ENCODE data around the gene ATG10.
"Not testable (repeated sequence)": the region's sequence is repeated elsewhere in the genome, so short reads cannot be mapped to it uniquely, and the experiment has no call there.

ATG10 gene

DNA sequence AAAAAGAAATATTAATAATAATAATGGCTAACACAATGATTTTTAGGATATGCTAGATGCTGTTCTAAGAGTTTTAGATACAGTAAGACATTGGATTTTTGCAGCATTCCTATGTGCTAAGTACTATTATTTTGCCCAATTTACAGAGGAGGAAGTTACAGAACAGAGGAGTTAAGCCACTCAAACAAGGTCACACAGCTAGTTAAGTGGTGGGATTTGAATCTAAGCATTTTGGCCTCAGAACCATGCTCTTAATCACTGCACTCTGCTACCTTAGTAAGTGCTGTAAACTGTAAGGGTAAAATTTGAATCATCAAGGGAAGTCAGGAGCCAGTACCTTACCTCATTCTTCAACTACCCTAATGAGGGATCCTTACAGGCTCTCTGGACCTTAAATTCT lies 280.9 kb downstream of the ATG10 start:
- Histone ChIP-seq H3K36me3 (ENCODE audit: insufficient read depth, low read length) (no peaks in the 10 kb centered on the region), H3K4me3 (ENCODE audit: low read length) (no peak overlapping the region), H3K4me2 (ENCODE audit: low read length) (no peak overlapping the region), H3K9ac (ENCODE audit: low read depth, low read length) (no peak overlapping the region), H3K4me1 (ENCODE audit: control insufficient read depth, insufficient read depth, low read length) (no peaks in the 10 kb centered on the region), H3K27me3 (ENCODE audit: control insufficient read depth, insufficient read depth, low read length) (no peaks in the 10 kb centered on the region), H3K9me3 (replicated peaks; ENCODE audit: low read length) (no peaks in the 10 kb centered on the region)

DNA sequence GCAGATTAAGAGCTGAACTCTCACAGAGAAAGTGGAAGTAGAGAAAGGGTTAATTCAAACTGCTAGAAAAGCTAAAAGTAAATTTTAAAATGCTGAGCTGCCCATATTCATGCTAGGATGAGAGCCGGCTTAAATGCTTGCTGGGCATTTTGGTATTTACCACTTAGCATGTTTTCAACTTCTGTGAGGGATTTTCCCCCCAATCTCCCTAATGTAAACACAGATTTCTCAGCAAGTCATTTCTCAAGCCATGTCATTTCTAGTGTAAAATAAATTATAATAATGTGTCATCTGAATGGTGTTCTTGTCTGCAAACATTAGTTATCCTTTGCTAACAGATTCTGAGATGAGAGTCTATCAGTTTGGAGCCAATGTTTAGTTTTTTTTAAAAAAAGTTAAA lies 284.0 kb downstream of the ATG10 start:
- Histone ChIP-seq H3K9me3 (replicated peaks; ENCODE audit: low read length) (no peaks in the 10 kb centered on the region), H3K4me2 (ENCODE audit: low read length) (no peak overlapping the region), H3K27me3 (ENCODE audit: control insufficient read depth, insufficient read depth, low read length) (no peaks in the 10 kb centered on the region), H3K9ac (ENCODE audit: low read depth, low read length) (no peak overlapping the region), H3K36me3 (ENCODE audit: insufficient read depth, low read length) (no peaks in the 10 kb centered on the region), H3K4me1 (ENCODE audit: control insufficient read depth, insufficient read depth, low read length) (no peaks in the 10 kb centered on the region), H3K4me3 (ENCODE audit: low read length) (no peak overlapping the region)

DNA sequence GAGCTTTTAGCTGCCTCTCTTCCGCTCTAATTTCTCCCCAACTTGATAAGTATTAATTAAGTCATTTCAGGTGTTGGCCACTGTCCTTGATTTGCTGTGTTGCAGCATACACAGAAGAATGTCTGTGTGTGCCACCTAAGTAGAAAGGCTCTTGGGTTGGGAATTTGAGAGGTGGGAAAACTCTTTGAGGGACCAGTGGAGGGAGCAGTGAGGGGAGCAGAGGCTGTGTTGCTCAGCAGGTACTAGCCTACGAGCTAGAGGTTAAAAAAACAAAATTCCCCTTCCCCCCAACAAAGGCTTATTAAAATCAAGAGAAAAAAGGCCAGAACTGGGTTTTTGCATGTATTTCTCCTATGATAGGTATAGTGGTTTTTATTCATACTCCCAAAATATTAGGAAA lies 285.4 kb downstream of the ATG10 start:
- Histone ChIP-seq H3K27me3 (ENCODE audit: control insufficient read depth, insufficient read depth, low read length) (no peaks in the 10 kb centered on the region), H3K4me3 (ENCODE audit: low read length) (no peak overlapping the region), H3K4me1 (ENCODE audit: control insufficient read depth, insufficient read depth, low read length) (no peaks in the 10 kb centered on the region), H3K36me3 (ENCODE audit: insufficient read depth, low read length) (no peaks in the 10 kb centered on the region), H3K4me2 (ENCODE audit: low read length) (no peak overlapping the region), H3K9me3 (replicated peaks; ENCODE audit: low read length) (no peaks in the 10 kb centered on the region), H3K9ac (ENCODE audit: low read depth, low read length) (no peak overlapping the region)

DNA sequence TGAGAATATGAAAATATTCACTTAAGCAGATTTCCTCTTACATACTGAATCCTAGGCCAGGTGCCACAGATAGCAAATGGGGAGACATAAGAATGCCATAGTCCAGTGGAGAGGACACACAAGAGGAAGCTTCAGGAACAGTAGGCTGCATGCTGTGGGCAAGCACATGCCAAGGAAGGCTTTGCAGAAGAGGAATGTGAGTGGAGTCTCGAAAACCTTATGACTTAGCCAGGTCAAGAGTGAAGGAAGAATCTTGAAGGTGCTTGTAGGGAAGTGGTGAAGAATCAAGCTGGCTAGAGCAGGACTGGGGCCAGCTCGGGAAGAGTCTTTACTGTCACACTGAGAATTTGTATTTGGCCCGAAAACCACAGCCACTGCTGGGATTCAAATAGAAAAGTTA lies 285.9 kb downstream of the ATG10 start:
- no peaks in the 10 kb centered on the region for H3K36me3 ChIP-seq (ENCODE audit: insufficient read depth, low read length)
- H3K4me2 ChIP-seq (ENCODE audit: low read length), result no peak overlapping the region
- no peak overlapping the region for H3K4me3 ChIP-seq (ENCODE audit: low read length)
- H3K9me3 ChIP-seq (replicated peaks; ENCODE audit: low read length), result no peaks in the 10 kb centered on the region
- H3K27me3 ChIP-seq (ENCODE audit: control insufficient read depth, insufficient read depth, low read length), result no peaks in the 10 kb centered on the region
- no peak overlapping the region for H3K9ac ChIP-seq (ENCODE audit: low read depth, low read length)
- H3K4me1 ChIP-seq (ENCODE audit: control insufficient read depth, insufficient read depth, low read length), result no peaks in the 10 kb centered on the region

DNA sequence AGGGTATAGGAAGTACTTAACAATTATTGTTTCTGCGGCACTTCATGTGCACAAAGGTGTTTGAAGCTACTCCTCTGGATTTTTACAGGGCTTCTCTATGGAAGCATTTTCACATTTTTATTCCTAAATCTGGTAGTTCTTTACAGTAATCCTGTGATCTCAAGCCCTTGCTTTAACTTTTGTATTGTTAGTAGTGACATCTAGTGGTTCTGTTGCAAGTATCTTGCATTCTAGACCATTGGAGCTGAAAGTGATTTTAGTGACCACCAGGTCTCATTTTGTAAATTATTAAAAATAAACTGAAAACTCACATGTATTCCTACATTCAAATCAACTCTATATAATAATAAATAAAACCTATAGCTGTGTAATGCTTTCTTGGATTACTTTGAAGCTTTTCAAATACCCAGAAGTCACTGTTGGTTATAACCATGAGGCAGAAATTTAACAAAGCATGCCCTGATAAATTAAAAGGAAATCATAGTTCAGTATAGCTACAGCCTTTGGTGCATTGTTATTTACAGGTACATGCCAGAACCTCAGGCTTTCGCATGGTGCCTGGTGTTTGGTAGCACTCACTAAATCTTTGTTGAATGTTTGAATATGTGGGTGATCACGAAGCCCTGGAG lies 287.5 kb downstream of the ATG10 start:
- Histone ChIP-seq H3K36me3 (ENCODE audit: insufficient read depth, low read length) (no peaks in the 10 kb centered on the region), H3K4me2 (ENCODE audit: low read length) (no peak overlapping the region), H3K4me3 (ENCODE audit: low read length) (no peak overlapping the region), H3K9ac (ENCODE audit: low read depth, low read length) (no peak overlapping the region), H3K9me3 (replicated peaks; ENCODE audit: low read length) (no peaks in the 10 kb centered on the region), H3K4me1 (ENCODE audit: control insufficient read depth, insufficient read depth, low read length) (no peaks in the 10 kb centered on the region), H3K27me3 (ENCODE audit: control insufficient read depth, insufficient read depth, low read length) (no peaks in the 10 kb centered on the region)

DNA sequence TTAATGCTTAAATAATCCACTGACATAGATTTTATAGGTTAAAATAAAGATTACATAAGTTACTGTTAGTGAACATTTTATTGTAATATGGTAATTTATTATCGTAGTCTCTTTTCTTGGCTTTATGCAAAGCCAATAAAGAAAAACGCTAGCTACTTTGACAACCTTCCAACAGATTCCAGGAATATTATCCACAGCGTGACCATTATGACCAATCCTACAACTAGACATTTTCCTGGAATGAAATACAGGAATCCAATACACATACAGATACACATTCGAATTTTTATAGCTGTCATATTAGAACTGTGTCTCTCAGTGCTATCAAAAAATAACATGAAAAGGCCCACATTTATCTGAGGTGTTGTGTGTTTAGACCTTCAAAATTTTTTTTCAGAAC lies 293.2 kb downstream of the ATG10 start:
- Histone ChIP-seq H3K4me1 (ENCODE audit: control insufficient read depth, insufficient read depth, low read length) (peaks cover 9% of the 10 kb centered on the region), H3K4me2 (ENCODE audit: low read length) (no peak overlapping the region), H3K9ac (ENCODE audit: low read depth, low read length) (no peak overlapping the region), H3K36me3 (ENCODE audit: insufficient read depth, low read length) (peaks cover 12% of the 10 kb centered on the region), H3K27me3 (ENCODE audit: control insufficient read depth, insufficient read depth, low read length) (no peaks in the 10 kb centered on the region), H3K9me3 (replicated peaks; ENCODE audit: low read length) (no peaks in the 10 kb centered on the region), H3K4me3 (ENCODE audit: low read length) (no peak overlapping the region)

DNA sequence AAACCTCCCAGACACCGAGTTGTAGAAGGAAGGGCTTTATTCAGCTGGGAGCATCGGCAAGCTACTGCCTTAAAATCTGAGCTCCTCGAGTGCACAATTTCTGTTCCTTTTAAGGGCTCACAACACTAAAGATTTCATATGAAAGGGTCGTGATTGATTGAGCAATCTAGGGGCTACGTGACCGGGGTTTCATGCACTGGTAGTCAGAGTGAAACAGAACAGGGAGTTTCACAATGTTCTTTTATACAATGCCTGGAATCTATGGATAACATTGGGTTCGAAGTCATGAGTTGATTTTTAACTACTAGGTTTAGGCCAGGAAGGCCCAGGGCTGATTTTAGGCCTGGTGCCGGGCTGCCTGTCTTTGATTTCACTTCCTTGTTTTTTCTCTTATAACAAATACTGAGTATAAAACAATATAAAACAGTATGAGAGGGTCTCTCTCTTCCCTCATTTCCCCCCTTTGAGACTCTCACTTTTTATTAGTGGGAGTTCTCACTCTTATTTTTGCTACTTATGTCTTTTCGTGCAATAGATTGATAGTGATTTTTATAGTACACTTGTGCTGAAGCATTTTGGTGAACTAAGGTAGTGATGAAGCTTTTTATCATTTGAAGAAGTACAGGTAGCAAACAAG lies 295.6 kb downstream of the ATG10 start:
- not testable (repeated sequence) for H3K9ac ChIP-seq (ENCODE audit: low read depth, low read length); H3K9me3 ChIP-seq (replicated peaks; ENCODE audit: low read length); H3K4me3 ChIP-seq (ENCODE audit: low read length); H3K27me3 ChIP-seq (ENCODE audit: control insufficient read depth, insufficient read depth, low read length); H3K4me1 ChIP-seq (ENCODE audit: control insufficient read depth, insufficient read depth, low read length); H3K4me2 ChIP-seq (ENCODE audit: low read length)
- peaks cover 12% of the 10 kb centered on the region for H3K36me3 ChIP-seq (ENCODE audit: insufficient read depth, low read length)

DNA sequence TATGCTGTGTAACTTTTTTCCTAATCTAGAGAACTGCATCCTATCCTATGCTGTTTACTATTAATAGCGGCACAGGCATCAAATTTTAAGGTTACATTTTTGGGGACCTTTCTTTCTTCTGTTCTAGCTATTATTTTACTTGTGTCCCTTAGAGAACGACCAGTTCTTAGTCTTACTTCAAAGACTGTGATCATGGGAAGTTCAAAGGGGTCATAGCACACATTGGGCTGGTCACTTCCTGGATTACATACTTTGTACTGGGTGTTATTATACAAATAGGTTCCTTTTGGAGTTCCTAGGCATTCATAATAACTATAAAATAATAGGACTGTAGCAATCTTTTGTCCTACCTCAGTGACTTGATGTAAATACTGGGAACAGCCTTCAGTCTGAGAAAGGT lies 297.5 kb downstream of the ATG10 start:
- H3K27me3 ChIP-seq (ENCODE audit: control insufficient read depth, insufficient read depth, low read length); H3K9ac ChIP-seq (ENCODE audit: low read depth, low read length); H3K4me3 ChIP-seq (ENCODE audit: low read length); H3K4me2 ChIP-seq (ENCODE audit: low read length); H3K4me1 ChIP-seq (ENCODE audit: control insufficient read depth, insufficient read depth, low read length); H3K9me3 ChIP-seq (replicated peaks; ENCODE audit: low read length): not testable (repeated sequence)
- H3K36me3 ChIP-seq (ENCODE audit: insufficient read depth, low read length), result peaks cover 21% of the 10 kb centered on the region

DNA sequence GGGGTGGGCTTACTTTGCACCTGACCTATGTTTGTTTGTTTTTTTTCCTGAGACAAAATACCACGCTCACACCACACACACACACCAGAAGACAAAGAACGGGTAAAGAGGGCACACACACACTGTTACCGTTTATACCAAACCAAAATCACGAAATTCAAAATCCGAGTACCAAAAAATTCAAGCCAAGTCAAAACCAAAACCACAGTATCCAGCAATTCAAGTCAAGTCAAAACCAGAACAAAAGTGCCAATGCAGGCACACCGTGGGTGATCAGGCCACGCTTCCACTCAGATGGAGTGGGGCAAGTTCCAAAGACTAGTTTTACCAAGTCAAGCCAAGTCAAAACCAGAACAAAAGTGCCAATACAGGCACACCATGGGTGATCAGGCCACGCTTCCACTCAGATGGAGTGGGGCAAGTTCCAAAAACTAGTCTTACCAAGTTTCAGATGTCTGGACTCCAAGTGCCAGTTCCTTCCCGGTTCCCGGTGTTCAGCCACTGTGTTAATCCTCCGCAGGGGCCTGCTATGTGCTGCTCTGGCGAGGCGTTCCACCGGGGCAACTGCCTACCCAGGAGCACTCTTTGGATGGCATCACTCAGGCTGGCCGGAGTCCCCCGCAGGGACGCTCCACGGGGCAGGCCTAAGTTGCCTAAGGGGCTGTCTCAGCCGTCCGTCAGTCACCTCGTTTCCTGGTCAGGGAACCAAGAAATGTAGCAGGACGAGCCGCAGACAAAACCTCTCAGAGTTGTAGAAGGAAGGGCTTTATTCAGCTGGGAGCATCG lies 300.9 kb downstream of the ATG10 start:
- not testable (repeated sequence) for H3K4me3 ChIP-seq (ENCODE audit: low read length); H3K9ac ChIP-seq (ENCODE audit: low read depth, low read length); H3K9me3 ChIP-seq (replicated peaks; ENCODE audit: low read length); H3K27me3 ChIP-seq (ENCODE audit: control insufficient read depth, insufficient read depth, low read length); H3K4me2 ChIP-seq (ENCODE audit: low read length); H3K4me1 ChIP-seq (ENCODE audit: control insufficient read depth, insufficient read depth, low read length)
- H3K36me3 ChIP-seq (ENCODE audit: insufficient read depth, low read length), result peaks cover 52% of the 10 kb centered on the region

DNA sequence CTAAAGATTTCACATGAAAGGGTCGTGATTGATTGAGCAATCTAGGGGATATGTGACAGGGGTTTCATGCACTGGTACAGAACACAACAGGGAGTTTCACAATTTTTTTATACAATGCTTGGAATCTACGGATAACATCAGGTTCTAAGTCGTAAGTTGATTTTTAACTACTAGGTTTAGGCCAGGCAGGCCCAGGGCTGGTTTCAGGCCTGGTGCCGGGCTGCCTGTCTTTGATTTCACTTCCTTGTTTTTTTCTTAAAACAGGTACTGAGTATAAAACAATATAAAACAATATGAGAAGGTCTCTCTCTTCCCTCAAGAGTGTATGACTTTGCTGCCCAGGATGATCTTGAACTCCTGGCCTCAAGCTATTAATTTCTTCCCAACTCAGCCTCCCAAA lies 301.6 kb downstream of the ATG10 start:
- H3K4me3 ChIP-seq (ENCODE audit: low read length); H3K27me3 ChIP-seq (ENCODE audit: control insufficient read depth, insufficient read depth, low read length); H3K9ac ChIP-seq (ENCODE audit: low read depth, low read length); H3K9me3 ChIP-seq (replicated peaks; ENCODE audit: low read length); H3K4me2 ChIP-seq (ENCODE audit: low read length); H3K4me1 ChIP-seq (ENCODE audit: control insufficient read depth, insufficient read depth, low read length): not testable (repeated sequence)
- peaks cover 47% of the 10 kb centered on the region for H3K36me3 ChIP-seq (ENCODE audit: insufficient read depth, low read length)

DNA sequence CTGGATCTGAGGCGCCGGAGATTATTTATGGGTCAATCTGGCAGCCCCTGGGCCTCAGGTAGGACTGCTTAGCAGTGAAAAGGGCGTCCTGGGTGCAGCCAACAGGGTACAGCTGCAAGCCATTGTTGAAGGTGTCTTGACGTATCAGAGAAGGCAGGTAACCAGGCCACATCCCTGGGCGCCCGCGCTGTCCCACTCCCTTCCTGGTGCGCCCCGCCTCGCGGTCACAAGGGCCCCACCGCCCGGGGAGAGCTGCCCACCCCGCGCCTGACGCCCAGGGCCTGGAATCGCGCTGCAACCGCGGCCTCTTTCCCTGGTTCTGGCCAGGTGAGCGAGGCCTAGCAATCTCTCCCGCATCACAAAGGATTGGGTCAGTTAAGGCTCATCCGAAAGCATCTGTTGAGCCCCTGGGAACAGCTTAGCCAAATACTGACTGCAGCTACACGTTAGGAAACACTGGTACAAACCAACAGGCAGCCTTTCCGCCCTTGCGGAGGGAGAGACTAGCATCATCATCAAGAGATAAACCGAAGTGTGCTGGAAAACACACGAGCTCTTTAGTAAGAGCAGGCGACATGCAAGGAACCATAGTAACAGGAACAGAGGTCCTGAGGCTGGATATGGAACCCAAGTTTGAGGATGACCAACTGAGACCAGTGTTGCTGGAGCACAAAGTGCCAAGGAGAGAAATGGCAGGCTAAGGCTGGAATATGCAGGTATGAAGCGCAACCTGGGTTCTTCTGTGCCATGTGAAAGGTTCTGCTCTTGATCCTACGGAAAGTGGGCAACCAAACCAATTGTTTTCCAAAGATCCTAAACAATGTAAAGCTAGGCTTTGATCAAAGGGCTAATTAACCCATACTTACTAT lies 302.8 kb downstream of the ATG10 start:
- Histone ChIP-seq H3K4me2 (ENCODE audit: low read length) (no peak overlapping the region), H3K9ac (ENCODE audit: low read depth, low read length) (no peak overlapping the region), H3K4me3 (ENCODE audit: low read length) (no peak overlapping the region), H3K4me1 (ENCODE audit: control insufficient read depth, insufficient read depth, low read length) (peaks cover 14% of the 10 kb centered on the region), H3K27me3 (ENCODE audit: control insufficient read depth, insufficient read depth, low read length) (no peaks in the 10 kb centered on the region), H3K9me3 (replicated peaks; ENCODE audit: low read length) (no peaks in the 10 kb centered on the region), H3K36me3 (ENCODE audit: insufficient read depth, low read length) (peaks cover 45% of the 10 kb centered on the region)
